ENCODE results near the gene RRBP1.

- TF ChIP-seq EZH2 (IDR thresholded peaks at IDR 0.05; ENCODE audit: borderline replicate concordance, low read depth, low read length, severe bottlenecking): no peak
- TF ChIP-seq CTCF (IDR thresholded peaks at IDR 0.05; ENCODE audit: borderline replicate concordance, extremely low read depth, low read length, poor library complexity, severe bottlenecking): no peak
Measured at GRCh38 chr20:17635332-17636244, 46.5 kb downstream of the RRBP1 start.
